Lung (tissue), 12 donors: ENCODE measurements around the gene SMIM5. TPM values are rescaled to one million over a fixed set of nuclear protein-coding genes. Genes with fewer than 3 reads are reported as not detected.

Source experiments
- ATAC-seq: fragments of 200-7000 bp; cut with Tn5 transposase; one replicate; pipeline ENCODE4 v1.9.1; 2020; ENCODE audit warnings: moderate number of reproducible peaks; ENCODE audit not compliant: insufficient read depth, low FRiP score
- DNase-seq, 3 donors: peaks; one replicate each; pipeline ENCODE4 v3.0.0-alpha.2; 2013 to 2017
- H3K27ac ChIP-seq, 2 donors: one replicate each; pipeline ENCODE4 v1.5.1; 2013; ENCODE audit warnings: mild to moderate bottlenecking in 2 of 2, moderate library complexity in 2 of 2, control low read depth in 1 of 2, inconsistent platforms in 1 of 2, low read depth in 1 of 2, low read length in 1 of 2
- H3K27me3 ChIP-seq, 3 donors: one replicate each; pipeline ENCODE4 v1.5.1; 2013; ENCODE audit warnings: low read length in 2 of 3; ENCODE audit not compliant: control insufficient read depth in 3 of 3, insufficient read depth in 3 of 3
- H3K36me3 ChIP-seq, 4 donors: one replicate each; pipeline ENCODE4 v1.5.1; 2013; ENCODE audit warnings: low read length in 4 of 4, mild to moderate bottlenecking in 1 of 4, moderate library complexity in 1 of 4; ENCODE audit not compliant: control insufficient read depth in 4 of 4, insufficient read depth in 4 of 4
- H3K4me1 ChIP-seq, 5 donors: one replicate each; pipeline ENCODE4 v1.5.1; 2013; ENCODE audit warnings: low read length in 5 of 5, mild to moderate bottlenecking in 2 of 5, moderate library complexity in 1 of 5; ENCODE audit not compliant: control insufficient read depth in 5 of 5, insufficient read depth in 5 of 5
- H3K4me3 ChIP-seq: one replicate; pipeline ENCODE4 v1.5.1; 2013; ENCODE audit warnings: mild to moderate bottlenecking, control low read depth, moderate library complexity
- H3K9ac ChIP-seq, 2 donors: one replicate each; pipeline ENCODE4 v1.5.1; 2013; ENCODE audit warnings: low read length in 2 of 2, control low read depth in 1 of 2; ENCODE audit not compliant: insufficient read depth in 1 of 2
- H3K9me3 ChIP-seq, 4 donors: one replicate each; pipeline ENCODE4 v1.5.1; 2013; ENCODE audit warnings: low read length in 3 of 4, mild to moderate bottlenecking in 1 of 4, moderate library complexity in 1 of 4; ENCODE audit not compliant: control insufficient read depth in 4 of 4, insufficient read depth in 3 of 4
- CTCF ChIP-seq: IDR thresholded peaks from 2 replicates; pipeline ENCODE4 v1.5.1; 2012; ENCODE audit warnings: mild to moderate bottlenecking; ENCODE audit errors: control extremely low read depth, extremely low read depth
- WGBS, 2 donors: extraction: QIAGEN DNeasy Blood & Tissue Kit; methylation state at CpG; one replicate each; pipeline ENCODE4 v1.1.7; 2013; 5-methylcytosine and 5-hydroxymethylcytosine counted together
- polyA plus RNA-seq, 2 donors: library from polyadenylated mRNA; stranded (reverse); fragments of 200-250 nt; gene quantifications; one replicate each; pipeline ENCODE4 v1.2.1, GENCODE V29; 2013
- total RNA-seq, 2 donors: library from RNA; depleted of rRNA in 1 of 2; stranded (reverse); fragments of >200 nt in 1 of 2; gene quantifications; one replicate each; pipeline ENCODE4 v1.2.1, GENCODE V29; 2014 to 2021
- donor health status: control.
- donor health status: control.
- donor health status: Bipolar disorder and iron deficiency.
- donor health status: healthy.
- donor health status: DM: yes; HTN: yes; CAD: no.

Gene SMIM5
- total and polyA plus RNA-seq, 4 donors: 2.2 to 7.5 (median 3.9) TPM

GRCh38 chr17:75661531-75661930 is 28.3 kb downstream of the SMIM5 start:
- H3K4me1 ChIP-seq: peaks cover 0 to 9% (median 4%) of the 10 kb centered on the region in 5 donors
- no peak for ATAC-seq
- peaks cover 7 to 23% (median 15%) of the 10 kb centered on the region in 4 donors for H3K36me3 ChIP-seq
- H3K4me3 ChIP-seq: no peak overlapping the region
- no peaks in the 10 kb centered on the region for H3K27me3 ChIP-seq
- H3K9ac ChIP-seq: no peak overlapping the region
- TF ChIP-seq CTCF: no peak
- no peak for DNase-seq
- peaks cover 0 to 3% (median 0%) of the 10 kb centered on the region in 4 donors for H3K9me3 ChIP-seq
- WGBS, 2 donors: 93 to 94% methylated on average over 4 of the region's 4 CpGs
- no peak overlapping the region for H3K27ac ChIP-seq

- no peak for TF ChIP-seq CTCF
- H3K27ac ChIP-seq: no peak overlapping the region
- H3K4me3 ChIP-seq: no peak overlapping the region
- peaks cover 0 to 3% (median 0%) of the 10 kb centered on the region in 4 donors for H3K9me3 ChIP-seq
- no peak for ATAC-seq
- no peak for DNase-seq
- H3K27me3 ChIP-seq: no peaks in the 10 kb centered on the region
- H3K9ac ChIP-seq: no peak overlapping the region
- H3K36me3 ChIP-seq: peaks cover 7 to 20% (median 14%) of the 10 kb centered on the region in 4 donors
- H3K4me1 ChIP-seq: peaks cover 0 to 9% (median 4%) of the 10 kb centered on the region in 5 donors
- WGBS, 2 donors: 97 to 98% methylated on average over 9 of the region's 9 CpGs
These were observed 29.3 kb downstream of the SMIM5 start for GRCh38 chr17:75662511-75662910.

- 67 to 88% methylated on average over 3 of the region's 3 CpGs for WGBS, 2 donors
- ATAC-seq (no peak), DNase-seq (no peak)
- no peak overlapping the region for H3K9ac ChIP-seq
- TF ChIP-seq CTCF: no peak
- H3K9me3 ChIP-seq: peaks cover 0 to 3% (median 0%) of the 10 kb centered on the region in 4 donors
- H3K36me3 ChIP-seq: peaks cover 10 to 22% (median 17%) of the 10 kb centered on the region in 4 donors
- peaks cover 3 to 19% (median 7%) of the 10 kb centered on the region in 5 donors for H3K4me1 ChIP-seq
- H3K27me3 ChIP-seq: no peaks in the 10 kb centered on the region
- H3K4me3 ChIP-seq: no peak overlapping the region
- no peak overlapping the region for H3K27ac ChIP-seq
These were observed 30.9 kb downstream of the SMIM5 start for GRCh38 chr17:75664099-75664549.

GRCh38 chr17:75665981-75666380 is 32.7 kb downstream of the SMIM5 start:
- H3K27ac ChIP-seq: no peak overlapping the region
- 87 to 88% methylated on average over 10 of the region's 10 CpGs for WGBS, 2 donors
- ATAC-seq: no peak
- TF ChIP-seq CTCF: no peak
- peaks cover 13 to 30% (median 20%) of the 10 kb centered on the region in 4 donors for H3K36me3 ChIP-seq
- H3K9ac ChIP-seq: no peak overlapping the region
- peaks cover 3 to 19% (median 7%) of the 10 kb centered on the region in 5 donors for H3K4me1 ChIP-seq
- H3K9me3 ChIP-seq: peaks cover 0 to 3% (median 0%) of the 10 kb centered on the region in 4 donors
- no peak overlapping the region for H3K4me3 ChIP-seq
- H3K27me3 ChIP-seq: no peaks in the 10 kb centered on the region
- no peak for DNase-seq
